GM18907 (cell line): ENCODE results near the gene NACA2.
"Not testable (repeated sequence)": the region's sequence is repeated elsewhere in the genome, so short reads cannot be mapped to it uniquely, and the experiment has no call there.

Experiments
- ATAC-seq: cut with Tn5 transposase; IDR thresholded peaks from one replicate; pipeline ENCODE4 v1.9.1; 2021; ENCODE audit warnings: mild to moderate bottlenecking, moderate library complexity; ENCODE audit not compliant: unreplicated experiment

Gene NACA2

DNA sequence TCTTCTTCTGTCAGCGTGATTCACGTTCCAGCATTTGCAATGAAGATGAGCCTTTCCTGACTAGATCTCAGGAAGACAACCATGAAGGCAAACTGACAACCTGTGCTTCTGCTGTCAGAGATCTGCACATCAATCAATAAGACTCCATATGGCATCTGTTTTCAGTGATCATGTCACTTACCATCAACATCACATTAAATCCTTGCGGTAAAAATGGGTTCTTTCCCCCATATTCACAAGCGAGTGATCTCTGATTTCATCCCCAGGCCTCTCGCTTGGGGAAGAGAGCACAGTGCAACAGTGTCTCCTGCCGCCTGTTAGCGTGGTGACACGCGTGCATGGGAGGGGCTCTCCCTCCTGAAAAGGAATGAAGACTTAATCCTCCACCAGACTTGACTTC, 11.1 kb downstream of the NACA2 start:
- no peak for ATAC-seq

DNA sequence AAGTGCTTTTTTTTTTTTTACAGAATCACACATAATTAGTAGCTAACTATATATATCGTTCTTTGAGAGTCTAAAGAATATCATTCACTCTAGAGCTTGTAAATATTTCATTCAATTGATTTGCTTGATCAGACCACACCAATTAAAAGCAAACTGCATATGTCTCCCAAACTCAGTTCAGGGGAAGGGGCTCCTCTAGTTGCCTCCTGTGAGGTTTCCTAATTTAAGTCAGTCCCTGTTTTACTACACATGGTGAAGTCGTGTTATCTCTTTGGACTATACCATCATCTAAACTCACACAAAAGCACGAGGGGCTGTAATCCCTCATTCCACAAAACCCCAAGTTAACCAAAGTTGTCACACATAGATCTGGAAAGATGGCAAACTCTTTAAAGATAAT, 11.7 kb downstream of the NACA2 start:
- ATAC-seq: no peak

DNA sequence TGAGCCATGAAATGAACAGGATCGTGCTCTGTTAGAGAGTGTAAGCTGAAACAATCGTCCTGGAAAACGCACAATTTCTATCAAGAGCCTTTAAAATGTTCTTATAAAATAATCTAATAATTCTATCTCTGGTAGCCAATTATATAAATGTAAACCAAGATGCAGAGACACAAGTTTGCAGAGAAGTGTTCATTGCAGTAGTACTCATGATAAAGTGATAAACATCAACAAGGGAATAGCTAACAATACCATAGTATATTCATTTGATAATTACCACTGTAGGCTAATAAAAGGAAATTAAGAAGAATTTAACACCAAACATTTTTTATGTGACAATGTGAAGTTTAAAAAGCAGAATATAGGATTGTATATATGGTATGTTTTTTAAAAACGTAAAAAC, 12.4 kb downstream of the NACA2 start:
- no peak for ATAC-seq

DNA sequence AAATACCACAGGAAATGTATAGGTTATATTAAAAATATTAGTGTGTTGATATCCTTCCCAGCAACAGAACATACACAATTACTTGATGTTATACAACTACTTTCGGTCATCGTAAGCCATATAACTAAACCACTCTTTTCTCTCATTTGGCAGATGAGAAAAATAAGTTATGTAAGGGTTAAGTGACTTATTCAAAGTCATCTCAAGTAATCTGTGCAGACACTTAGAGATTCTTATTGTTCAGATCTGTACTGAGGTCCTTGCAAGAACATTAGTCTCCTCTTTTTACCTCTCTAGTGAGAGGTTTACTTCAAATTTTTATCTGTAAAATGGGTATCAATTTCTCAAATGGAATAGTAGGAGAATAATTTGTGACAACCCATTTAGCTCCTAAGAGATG, 15.0 kb downstream of the NACA2 start:
- ATAC-seq: no peak

DNA sequence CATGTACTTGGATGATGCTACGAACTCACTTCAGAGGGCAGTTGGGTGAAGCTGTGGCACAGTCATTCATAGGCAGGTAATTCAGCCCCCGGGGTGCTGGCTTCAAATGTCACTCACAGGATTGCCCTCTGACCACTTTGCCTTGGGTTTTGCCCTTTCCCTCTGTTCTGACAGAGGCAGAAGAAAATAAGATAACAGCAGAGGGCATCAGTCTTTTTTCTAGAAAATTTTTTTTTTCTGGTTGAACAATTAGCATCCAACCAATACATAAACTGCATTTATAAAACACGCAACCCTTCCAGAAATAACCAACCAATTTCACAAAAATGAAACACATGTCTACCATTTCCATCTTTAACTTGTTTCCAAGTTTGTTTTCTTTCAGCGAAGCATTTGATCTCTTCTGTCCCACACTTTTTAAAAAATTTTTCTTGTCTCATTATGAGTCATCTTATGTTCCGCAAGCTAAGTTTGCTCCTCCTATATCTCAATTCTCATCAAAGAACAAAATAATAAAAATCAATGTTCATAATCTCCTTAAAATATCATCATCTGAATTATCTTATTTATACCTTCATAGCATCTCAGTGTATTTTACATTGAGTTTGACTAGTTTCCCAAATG, 15.6 kb downstream of the NACA2 start:
- no peak for ATAC-seq

DNA sequence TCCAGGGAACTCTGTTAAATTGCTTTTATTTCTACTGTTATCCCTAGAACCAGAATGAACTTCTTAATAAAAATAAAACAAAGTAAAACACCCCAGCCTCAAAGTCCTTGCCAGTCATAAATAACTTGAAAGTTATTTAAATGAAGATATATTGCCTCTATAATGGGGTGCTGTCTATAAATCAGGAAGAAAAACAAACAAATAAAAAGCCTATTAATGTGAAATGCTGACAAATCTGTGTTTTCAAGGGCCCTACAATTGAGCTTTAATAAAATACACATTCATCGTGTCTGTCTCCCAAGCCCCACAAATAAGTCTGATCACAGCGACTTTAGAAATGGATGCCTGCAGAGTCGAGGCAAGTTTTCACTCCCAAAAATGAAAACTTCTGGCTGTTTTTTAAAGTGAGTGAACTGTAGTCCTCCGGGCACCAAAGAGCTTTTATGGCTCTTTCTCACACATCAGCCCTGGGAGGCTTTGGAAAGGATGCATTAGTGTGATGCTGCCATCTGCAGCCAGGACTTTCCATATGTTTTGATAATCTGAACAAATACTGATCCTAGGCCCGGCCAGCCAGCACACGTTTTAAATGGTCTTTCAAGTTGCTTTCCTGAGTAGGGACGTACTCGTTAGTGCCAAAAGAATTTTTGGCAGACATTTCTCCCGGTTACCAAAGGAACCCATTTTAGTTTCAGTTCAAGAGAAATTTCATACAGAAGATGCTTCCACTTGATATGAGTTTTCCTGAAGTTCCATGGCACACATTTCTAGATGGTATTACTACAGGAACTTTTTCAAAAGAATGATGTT, 16.3 kb downstream of the NACA2 start:
- no peak for ATAC-seq

DNA sequence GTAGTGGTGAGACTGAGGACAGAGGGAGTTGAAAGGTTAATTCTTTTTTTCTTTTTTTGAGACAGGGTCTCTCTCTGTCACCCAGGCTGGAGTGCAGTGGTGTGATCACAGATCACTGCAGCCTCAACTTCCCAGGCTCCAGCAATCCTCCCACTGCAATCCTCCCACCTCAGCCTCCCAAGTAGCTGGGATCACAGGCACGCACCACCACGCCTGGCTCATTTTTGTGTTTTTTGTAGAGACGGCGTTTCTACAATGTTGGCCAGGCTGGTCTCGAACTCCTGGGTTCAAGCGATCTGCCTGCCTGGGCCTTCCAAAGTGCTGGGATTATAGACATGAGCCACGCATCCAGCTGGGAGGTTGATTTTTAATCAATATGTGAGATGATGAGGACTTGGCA, 18.5 kb downstream of the NACA2 start:
- not testable (repeated sequence) for ATAC-seq

DNA sequence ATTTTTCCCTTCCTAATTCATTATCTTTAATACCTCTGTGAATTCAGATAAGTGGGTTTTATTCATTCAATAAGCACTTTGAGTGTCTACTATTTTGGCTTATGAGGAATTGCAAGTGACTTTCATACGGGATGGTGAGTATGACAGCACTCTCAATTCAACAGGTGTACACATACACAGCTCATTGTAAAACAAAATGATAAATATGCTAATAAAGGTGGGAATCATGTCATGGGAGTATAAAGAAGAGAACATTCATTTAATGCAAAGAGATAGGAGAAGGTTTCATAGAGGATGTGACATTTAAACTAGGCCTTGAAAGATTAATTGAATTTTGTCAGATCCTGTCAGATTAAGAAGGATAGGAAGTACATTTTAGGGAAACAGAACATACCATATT, 19.4 kb downstream of the NACA2 start:
- no peak for ATAC-seq

DNA sequence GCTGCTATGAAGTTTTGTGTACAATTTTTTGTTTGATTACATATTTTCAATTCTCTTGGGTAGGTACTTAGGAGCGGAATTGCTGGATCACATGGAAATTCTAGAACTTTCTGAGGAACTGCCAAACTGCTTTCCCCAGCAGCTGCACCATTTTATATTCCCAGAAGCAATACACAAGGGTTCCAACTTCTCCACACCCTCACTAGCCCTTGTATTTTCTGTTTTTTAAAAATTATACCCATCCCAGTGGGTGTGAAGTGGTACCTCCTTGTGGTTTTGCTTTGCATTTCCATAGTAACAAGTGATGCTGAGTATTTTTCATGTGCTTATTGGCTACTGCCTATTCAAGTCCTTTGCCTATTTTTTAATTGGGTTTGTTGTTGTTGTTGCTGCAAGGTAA, 20.9 kb downstream of the NACA2 start:
- no peak for ATAC-seq

DNA sequence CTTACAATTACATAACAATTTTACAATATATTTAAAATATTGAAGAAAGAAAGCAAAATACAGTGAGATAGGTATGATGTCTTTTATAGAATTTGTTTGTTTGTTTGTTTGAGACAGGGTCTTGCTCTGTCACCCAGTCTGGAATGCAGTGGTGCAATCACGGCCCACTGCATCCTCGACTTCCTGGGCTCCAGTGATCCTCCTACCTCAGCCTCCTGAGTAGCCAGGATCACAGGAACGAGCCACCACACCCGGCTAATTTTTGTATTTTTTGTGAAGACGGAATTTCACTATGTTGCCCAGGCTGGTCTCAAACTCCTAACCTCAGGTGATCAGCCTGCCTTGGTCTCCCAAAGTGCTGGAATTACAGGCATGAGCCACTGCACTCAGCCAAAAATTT, 21.5 kb downstream of the NACA2 start:
- ATAC-seq: not testable (repeated sequence)

DNA sequence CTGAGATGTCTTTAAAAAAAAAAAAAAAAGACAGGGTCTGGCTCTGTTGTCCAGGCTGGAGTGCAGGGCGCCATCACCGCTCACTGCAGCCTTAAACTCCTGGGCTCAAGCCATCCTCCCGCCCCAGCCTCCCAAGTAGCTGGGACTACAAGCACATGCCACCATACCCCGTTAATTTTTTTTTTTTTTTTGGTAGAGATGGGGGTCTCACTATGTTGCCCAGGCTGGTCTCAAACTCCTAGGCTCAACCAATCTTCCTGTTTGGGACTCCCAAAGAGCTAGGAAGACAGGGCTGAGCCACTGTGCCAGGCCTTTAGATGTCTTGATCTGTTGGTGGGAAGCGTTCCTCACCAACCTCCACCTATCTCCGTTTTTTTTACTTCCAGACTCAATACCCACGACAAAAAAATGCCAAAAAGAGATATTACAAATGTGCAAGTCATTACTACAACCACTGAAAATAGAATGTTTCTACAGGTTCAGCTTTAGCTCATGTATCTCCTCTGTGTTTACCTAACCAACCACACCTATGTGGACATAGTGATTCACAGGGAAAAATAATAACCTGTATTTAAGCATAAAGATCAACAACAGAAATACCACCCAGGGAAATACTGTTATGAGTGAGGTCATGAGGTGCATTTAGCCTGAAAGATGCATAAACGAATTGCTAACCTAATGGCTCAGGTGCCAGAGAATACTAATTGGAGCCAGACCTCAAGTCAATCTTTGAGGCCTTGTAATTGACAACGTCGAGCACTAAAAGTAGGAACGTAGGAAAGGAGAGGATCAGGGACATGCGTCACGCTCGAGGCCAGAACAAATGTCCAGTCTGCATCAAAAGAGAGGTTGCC, 22.6 kb downstream of the NACA2 start:
- ATAC-seq: no peak

DNA sequence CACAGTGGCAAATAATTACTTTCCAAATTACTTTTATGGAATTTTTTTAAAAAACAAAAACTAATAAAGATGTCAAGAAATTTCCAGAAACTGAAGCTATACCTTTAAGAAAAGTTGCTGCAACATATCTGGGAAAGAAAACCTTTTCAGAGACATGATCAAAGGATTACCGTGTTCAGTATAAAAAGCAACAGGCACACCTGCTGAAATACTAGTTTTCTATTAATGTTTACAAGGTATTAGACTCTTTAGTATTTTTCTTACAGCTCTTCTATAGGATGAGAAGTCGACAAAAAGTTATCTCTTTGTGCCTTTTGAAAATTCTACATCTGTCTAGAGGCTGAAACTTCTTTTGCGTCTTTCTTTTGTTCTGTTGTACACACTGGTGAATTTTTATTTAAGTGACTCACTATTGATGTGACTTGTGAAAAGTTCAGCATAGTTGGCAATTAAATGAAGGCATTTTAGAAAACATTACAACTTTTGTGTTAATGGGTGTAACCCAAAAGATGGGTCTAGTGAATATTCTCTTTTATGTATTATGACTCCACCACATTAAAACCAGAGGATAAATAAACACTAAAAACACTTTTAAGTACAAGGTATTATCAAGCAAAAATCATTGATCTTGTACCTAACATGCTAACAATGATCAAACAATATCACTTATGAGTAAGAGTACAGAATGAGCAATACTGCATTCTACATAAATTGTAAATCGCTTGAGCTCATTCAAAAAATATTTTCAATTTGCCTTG, 23.8 kb downstream of the NACA2 start:
- no peak for ATAC-seq

DNA sequence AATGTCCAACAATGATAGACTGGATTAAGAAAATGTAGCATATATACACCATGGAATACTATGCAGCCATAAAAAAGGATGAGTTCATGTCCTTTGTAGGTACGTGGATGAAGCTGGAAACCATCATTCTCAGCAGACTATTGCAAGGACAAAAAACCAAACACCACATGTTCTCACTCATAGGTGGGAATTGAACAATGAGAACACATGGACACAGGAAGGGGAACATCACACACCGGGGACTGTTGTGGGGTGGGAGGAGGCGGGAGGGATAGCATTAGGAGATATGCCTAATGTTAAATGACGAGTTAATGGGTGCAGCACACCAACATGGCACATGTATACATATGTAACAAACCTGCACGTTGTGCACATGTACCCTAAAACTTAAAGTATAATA, 24.6 kb downstream of the NACA2 start:
- ATAC-seq: not testable (repeated sequence)

DNA sequence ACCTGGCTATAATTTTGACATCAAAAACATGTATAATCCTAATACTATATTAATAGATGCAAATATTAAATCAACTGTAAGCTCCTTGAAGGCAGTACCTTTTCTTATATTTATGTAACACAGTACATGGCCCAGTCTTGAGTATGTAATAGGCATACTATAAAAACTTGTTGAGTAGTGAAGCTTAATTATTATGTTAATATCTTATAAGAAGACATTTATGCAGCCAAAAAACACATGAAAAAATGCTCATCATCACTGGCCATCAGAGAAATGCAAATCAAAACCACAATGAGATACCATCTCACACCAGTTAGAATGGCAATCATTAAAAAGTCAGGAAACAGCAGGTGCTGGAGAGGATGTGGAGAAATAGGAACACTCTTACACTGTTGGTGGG, 25.2 kb downstream of the NACA2 start:
- ATAC-seq: not testable (repeated sequence)

DNA sequence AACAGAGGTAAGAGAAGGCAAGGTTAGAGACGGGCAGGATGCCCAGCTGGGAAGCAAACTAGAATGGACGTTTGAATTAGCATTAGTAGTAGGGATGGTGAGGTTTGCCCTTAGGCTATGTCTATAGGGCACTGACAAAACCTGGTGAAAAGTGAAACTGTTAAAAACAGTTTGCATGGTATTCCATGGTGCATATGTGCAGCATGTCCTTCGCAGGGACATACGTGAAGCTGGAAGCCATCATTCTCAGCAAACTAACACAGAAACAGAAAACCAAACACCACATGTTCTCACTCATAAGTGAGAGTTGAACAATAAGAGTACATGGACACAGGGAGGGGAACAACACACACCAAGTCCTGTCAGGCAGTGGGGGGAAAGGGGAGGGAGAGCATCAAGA, 25.8 kb downstream of the NACA2 start:
- no peak for ATAC-seq

DNA sequence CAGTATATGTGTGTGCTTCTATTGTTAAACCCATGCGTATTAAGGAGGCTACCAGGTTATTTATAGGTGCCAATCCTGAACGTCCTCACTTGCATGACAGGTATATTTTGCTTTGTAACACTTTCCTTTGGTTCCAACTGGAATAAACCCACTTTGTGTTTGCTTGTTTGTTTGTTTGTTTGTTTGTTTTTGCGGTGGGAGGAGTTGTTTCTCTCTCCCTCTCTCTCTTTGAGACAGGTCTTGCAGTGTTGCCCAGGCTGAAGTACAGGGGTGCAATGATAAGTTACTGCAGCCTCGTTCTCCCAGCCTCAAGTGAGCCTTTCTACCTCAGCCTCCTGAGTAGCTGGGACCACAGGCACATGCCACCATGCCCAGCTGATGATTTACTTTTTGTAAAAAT, 28.7 kb downstream of the NACA2 start:
- no peak for ATAC-seq

DNA sequence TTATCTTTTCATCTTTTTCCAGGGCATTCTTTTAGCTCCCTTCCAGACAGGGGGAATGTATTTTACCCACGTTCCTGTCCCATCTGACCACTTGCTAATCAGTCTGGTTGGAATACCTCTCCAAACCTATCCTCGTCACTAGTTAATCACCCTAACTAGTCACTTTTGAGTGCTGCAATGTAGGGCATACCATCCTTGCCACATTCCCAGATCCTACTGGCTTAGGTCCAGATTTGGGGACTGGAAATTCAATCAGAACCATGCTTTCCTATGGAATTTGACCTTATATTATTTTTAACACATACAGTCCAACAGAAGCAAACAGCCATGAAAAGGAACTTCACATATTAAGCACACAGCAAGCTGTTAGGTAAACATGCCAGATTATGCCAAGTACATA, 29.7 kb downstream of the NACA2 start:
- no peak for ATAC-seq

DNA sequence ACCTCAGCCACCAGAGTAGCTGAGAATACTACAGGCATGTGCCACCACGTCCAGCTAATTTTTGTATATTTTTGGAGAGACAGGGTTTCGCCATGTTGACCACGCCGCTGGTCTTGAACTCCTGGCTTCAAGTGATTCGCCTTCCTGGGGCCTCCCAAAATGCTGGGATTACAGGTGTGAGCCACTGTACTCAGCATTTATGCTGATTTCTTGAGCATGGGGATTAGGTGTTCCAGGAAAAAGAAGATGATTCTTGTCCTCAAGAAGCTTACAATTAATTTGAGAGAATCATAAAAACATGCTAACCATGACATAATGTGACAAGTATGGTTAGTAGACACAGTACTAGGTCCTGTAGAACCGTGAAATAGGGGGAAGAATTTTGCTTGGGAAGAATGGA, 30.9 kb downstream of the NACA2 start:
- ATAC-seq: no peak

DNA sequence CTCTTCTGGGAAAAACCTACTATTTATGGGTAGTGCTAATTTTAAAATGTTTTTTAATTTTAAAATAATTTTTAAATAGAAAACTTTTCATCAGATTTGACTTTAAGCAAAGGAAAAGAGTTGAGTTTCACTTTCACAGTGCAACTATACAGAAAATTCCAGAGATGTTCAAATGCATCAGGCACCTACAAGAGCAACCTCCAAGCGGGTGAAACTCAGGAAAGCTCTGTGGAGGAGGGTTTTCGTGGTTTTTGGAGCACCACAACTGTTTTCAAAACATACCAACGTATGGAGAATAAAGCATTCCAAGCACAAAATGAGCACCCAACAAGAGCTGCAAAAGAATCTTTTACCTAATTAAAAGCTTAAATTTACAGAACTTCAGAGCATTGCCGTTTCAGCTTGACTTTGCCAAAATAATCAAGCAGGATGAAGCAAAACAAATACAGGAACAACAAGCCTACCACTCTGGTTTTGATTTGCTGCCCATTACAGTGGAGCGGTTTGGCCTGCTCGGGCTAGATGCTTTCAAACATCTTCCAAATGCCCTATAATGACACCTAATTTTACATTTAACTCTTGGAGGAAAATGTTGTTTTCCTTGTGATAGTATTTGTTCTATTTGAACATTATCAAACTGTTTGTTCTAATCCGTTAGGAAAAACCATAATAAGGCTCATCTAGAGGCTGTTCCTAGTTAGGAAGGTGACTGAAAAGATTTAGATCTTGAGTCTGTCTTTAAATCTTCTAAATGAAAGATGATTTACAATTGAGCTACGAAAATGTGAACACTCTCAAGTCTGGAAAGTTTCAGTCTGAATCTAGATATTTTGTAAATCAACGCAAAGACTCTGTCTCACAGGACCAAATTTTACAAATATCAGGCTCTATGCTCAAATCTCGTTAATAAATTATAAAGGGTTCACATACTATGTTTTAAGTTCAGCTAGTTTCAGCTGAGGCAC, 34.5 kb downstream of the NACA2 start:
- ATAC-seq: no peak

DNA sequence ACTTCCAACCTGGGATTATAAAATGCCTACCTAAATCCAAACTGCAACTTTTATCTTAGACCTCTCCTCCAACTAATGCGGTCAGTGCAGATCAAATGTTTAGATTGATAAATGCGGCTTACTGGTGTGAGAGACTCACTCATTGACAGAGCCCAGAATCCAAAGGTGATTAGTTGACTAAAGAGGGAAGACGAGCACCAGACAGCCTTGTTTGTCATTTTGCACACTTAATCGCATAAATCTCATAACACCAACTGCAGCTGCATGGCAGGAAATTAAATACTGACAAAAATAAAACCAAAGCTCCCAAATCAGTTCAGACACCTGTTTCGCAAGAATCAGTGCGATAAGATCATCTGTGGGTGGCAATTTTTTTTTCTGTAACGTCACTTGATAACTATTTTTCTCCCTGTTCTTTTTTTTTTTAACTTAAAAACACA, 35.9 kb downstream of the NACA2 start:
- no peak for ATAC-seq
